Left ventricle myocardium superior (tissue), 1 donor: Measurements from ENCODE around the gene KIRREL3. TPM values are rescaled to one million over a fixed set of nuclear protein-coding genes. Genes with fewer than 3 reads are reported as not detected.

Experiments
- ATAC-seq: fragments of 200-7000 bp; cut with Tn5 transposase; one replicate; pipeline ENCODE4 v1.9.1; 2020; ENCODE audit warnings: mild to moderate bottlenecking, moderate library complexity
- DNase-seq: peaks from one replicate; pipeline ENCODE4 v3.0.0-alpha.2; 2020
- intact Hi-C: fragments of 100-400 bp; cut with micrococcal nuclease; formaldehyde crosslinking; loops from one replicate; pipeline ENCODE4 v1.11.0; 2022
- total RNA-seq: library from RNA; stranded (reverse); fragmentation: NEBNext Ultra II Directional; extraction: Animal tissue kit (Norgen Biotek cat#: 25700); gene quantifications from one replicate; pipeline ENCODE4 v1.2.1, GENCODE V29; 2021
- donor health status: DM: no; HTN: yes; CAD: no; lungs with severe emphysema.

The KIRREL3 gene
- total RNA-seq, 1 donor from 2014 or later, result 0.35 TPM

DNA sequence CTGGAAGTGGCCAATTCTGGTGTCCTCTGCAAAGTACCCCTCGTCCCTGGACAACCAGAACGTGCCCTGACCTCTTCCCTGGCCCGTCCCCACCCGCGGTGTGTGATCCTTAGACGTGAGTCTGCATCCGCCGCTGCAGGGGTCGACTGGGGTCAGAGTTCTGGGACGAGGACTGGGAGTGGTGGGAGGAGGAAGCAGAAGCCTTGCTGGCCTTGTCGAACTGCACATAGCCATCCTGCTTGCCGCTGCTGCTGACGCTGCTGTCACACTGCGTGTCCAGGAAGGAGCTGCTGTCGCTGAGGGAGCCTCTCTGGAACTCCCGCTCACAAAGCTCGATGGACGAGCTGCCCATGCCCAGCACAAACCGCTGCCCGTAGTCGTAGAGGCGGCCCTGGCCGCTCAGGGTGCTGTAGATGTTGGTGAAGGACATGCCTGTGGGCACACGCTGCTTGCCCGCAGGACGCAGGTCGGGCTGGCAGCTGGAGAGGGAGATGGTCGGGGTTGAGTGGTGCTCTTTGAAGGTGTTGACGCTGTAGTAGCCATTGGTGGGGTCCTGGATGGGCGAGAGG is 576.0 kb downstream of the KIRREL3 start:
- no peak for DNase-seq
- intact Hi-C loops, result no loop called here
- ATAC-seq, result no peak

GRCh38 chr11:126423743-126424142 is 576.8 kb downstream of the KIRREL3 start:
- intact Hi-C loops, result no loop called here
- DNase-seq, result peak; percentile 32
- no peak for ATAC-seq

GRCh38 chr11:126423154-126423553 is 577.4 kb downstream of the KIRREL3 start:
- DNase-seq (peak; percentile 10), ATAC-seq (peak; percentile 34)
- intact Hi-C loops, result no loop called here

DNA sequence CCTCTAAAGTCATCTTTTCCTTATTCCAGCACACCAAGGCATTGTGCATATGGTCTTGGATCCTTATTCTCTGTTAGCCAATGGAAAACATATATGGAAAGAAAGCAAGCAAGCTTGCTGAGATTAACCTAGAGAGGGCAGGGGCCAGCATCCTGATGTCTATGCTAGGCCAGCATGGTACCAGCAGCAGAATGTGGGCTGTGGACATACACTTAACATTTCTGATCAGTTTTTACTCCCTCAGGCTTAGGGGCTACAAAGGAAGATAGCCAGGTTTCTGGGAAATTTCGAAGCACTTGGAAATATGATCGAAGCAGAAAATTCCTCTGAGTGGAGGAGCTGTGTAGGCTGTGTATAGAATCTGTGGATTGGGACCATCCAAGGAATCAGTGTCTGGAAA is 578.1 kb downstream of the KIRREL3 start:
- DNase-seq (peak; percentile 3), ATAC-seq (no peak)
- intact Hi-C loops, result no loop called here

GRCh38 chr11:126421271-126421671 is 579.3 kb downstream of the KIRREL3 start:
- intact Hi-C loops, result no loop called here
- DNase-seq, result peak; percentile 63
- ATAC-seq, result peak; percentile 60

DNA sequence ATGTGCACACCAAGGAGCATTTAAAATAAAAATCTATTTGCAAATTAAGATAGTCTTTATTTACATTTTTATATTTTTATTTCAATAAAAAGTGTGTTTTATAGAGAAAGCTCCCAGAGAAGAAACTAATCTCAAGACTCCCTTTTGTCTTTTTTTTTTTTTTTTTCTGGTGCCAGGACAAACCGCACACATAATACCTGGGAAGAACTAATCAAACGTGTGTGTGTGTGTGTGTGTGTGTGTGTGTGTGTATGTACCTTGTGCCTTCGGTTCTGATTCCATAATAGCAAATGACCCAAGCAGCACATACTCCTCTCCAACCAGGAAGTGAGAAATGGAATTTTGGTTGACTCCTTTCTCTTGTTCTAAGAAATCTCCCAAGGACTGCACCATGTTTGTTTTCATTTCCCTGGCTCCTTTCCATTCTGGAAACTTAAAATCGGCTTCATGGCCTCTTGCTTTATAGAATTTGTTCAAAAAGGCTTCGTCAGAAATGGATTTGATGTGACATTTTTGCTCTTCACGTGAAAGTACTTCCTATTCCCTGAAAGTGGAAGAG is 579.8 kb downstream of the KIRREL3 start:
- ATAC-seq, result no peak
- intact Hi-C loops, result no loop called here
- no peak for DNase-seq

- ATAC-seq (no peak), DNase-seq (peak; percentile 29)
- intact Hi-C loops, result no loop called here
These were observed 580.5 kb downstream of the KIRREL3 start for GRCh38 chr11:126419801-126420697.

DNA sequence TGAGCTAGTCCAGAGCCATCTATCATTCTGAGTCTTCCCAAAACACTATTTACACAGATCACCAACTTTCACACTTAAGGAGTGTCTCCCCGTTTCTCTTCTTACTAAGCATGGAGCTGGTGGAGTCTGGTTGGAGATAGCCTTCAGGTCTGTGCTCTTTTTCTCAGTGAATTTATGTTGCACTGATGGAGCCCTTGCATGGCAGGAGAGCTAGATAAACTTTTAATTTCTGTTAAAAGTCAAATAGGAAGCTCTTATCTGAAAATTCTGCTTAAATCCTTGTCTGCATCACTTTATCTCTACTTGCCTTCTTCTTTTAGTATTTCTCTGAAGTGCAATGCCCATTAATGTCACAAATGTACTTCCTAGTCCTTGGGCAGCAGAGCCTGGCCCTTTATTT is 581.7 kb downstream of the KIRREL3 start:
- no peak for DNase-seq
- intact Hi-C loops, result no loop called here
- ATAC-seq, result no peak

GRCh38 chr11:126417091-126417862 is 583.3 kb downstream of the KIRREL3 start:
- intact Hi-C loops, result no loop called here
- DNase-seq, result no peak
- ATAC-seq, result no peak

DNA sequence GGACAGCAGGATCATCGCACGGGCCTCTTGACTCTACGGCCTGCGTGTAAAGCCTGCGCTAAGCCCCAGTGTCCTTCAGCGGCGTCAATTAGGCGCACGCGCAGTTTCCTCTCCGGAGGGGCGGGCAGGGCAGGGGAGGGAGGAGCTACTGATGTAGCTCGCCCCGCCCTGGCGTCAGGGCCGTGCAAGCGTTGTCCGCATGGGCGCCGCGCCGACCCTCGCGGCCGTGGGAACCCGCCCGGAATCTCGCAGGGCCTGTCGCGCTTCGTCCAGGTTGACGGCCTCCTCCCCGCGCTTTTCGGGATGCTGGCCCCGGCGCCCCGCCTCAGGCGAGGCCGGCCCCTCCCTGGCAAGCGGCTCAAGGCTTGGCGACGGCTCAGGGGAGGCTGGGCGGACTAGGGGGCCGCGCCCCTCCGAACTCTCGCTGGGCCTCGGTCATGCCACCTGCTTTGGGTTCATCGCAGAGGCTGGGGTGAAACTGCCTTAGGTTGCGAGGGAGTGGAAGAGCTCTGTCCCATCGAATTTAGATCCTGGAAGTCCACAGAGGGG is 584.0 kb downstream of the KIRREL3 start:
- DNase-seq (peak; percentile 96), ATAC-seq (peak; percentile 80)
- intact Hi-C loops, result no loop called here

GRCh38 chr11:126415669-126416420 is 584.7 kb downstream of the KIRREL3 start:
- intact Hi-C loops, result no loop called here
- DNase-seq (peak; percentile 91), ATAC-seq (peak; percentile 65)

- ATAC-seq (peak; percentile 49), DNase-seq (peak; percentile 90)
- intact Hi-C loops, result no loop called here
These were observed 585.4 kb downstream of the KIRREL3 start for GRCh38 chr11:126415128-126415527.

DNA sequence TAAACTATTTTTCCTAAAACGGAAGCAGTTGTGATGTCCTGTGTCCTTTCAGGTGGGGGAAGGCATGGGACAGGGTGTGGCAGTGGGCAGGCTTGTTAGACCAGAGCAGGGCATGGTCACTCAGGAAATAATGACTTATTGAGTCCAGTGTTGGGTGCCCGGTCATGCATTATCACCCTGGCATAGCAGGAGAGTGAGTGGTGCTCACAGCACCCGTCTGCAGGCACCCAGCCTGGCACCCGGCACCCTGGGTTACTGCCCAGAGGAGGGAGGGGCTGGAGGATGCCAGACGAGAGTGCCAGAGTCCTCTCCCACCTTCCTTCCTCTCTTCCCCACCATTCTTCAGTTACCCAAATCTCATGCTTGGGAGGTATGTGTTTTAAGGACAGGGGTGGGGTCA is 586.0 kb downstream of the KIRREL3 start:
- ATAC-seq (peak; percentile 0), DNase-seq (peak; percentile 41)
- intact Hi-C loops, result no loop called here

DNA sequence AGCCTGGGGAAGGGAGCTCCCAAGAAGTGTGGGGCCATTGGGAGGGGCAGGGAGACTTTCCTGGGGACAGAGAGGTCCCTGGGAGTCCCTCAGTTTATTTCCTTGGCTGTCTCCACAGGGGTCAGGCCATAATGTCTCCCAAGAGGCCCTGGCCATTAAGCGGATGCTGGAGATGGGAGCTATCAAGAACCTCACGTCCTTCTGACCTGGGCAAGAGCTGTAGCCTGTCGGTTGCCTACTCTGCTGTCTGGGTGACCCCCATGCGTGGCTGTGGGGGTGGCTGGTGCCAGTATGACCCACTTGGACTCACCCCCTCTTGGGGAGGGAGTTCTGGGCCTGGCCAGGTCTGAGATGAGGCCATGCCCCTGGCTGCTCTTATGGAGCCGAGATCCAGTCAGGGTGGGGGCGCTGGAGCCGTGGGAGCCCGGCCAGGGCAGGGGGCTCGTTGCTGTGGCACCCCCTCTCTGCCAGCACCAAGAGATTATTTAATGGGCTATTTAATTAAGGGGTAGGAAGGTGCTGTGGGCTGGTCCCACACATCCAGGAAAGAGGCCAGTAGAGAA is 586.6 kb downstream of the KIRREL3 start:
- intact Hi-C loops, result no loop called here
- DNase-seq (peak; percentile 27), ATAC-seq (no peak)

GRCh38 chr11:126413426-126413825 is 587.1 kb downstream of the KIRREL3 start:
- intact Hi-C loops, result no loop called here
- DNase-seq (peak; percentile 28), ATAC-seq (no peak)

DNA sequence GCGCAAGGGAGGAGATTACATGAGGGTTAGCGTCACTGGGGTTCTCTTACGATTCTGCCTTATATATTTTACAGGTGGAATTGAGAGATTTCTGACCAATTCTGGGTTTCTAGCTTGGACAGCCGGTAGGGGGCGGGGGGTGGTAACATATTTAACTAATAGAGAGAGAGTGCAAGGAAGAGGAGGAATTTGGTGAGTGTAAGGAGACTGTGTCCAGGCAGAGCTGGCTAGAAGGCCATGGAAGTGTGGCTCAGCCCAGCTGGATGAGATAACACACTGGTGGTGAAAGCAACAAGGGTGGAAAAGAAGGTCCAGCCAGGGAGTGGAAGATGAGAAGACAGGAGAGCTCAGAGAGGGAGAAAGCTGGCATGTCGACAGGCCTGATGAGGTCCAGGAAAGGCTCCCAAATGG is 588.6 kb downstream of the KIRREL3 start:
- DNase-seq, result peak; percentile 73
- peak; percentile 43 for ATAC-seq
- intact Hi-C loops, result no loop called here

GRCh38 chr11:126410649-126411048 is 589.9 kb downstream of the KIRREL3 start:
- intact Hi-C loops, result no loop called here
- ATAC-seq (peak; percentile 69), DNase-seq (peak; percentile 88)

DNA sequence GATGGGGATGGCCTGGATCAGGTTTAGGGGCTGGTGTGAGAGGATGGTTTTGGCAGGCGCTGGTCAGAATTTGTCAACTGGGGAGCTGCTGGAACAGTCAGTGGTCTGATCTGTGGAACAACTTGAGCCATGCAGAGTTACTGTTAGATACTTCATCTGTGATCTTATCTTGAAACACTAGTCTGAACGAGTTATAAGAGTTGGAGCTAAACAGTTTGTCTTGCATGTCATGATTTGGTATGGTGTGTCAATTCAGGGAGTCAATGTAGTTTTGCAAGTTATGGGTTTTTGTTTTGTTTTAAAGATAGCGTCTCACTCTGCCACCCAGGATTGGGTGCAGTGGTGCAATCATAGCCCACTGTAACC is 591.0 kb downstream of the KIRREL3 start:
- no peak for ATAC-seq
- intact Hi-C loops, result no loop called here
- DNase-seq, result no peak
